Right ventricle myocardium superior (tissue), 1 donor: ENCODE data around the gene CLIC3. TPM values are rescaled to one million over a fixed set of nuclear protein-coding genes. Genes with fewer than 3 reads are reported as not detected.

Source experiments
- ATAC-seq: fragments of 200-7000 bp; cut with Tn5 transposase; one replicate; pipeline ENCODE4 v1.9.1; 2020; ENCODE audit warnings: mild to moderate bottlenecking; ENCODE audit not compliant: poor library complexity
- DNase-seq: peaks from one replicate; pipeline ENCODE4 v3.0.0-alpha.2; 2020
- intact Hi-C: fragments of 100-400 bp; cut with DNase I; formaldehyde crosslinking; loops from one replicate; pipeline ENCODE4 v1.11.2; 2022
- total RNA-seq: library from RNA; stranded (reverse); fragmentation: NEBNext Ultra II Directional; extraction: Animal tissue kit (Norgen Biotek cat#: 25700); gene quantifications from one replicate; pipeline ENCODE4 v1.2.1, GENCODE V29; 2021
- donor health status: DM: no; HTN: yes; CAD: no; lungs with severe emphysema.

The CLIC3 gene
- total RNA-seq, 1 donor from 2014 or later = 2.7 TPM

DNA sequence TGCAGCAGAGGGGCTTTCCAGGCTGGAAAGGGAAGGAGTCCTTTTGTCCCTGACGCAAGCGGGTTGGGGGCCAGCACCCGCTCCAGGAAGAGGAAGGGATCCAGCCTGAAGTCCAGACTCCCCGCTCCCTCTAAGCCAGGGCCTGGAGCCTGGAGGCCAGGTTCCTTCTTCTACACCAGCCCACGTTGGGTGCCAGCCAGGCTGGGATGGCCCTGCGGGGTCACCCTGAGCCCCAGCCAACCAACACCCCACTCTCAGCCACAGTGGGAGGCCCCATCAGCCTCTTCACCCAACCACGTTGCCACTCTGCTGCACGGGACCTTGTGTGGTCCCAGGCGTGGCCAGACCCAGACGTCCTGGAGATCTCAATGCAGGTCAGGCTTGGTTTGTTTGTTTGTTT is 36.5 kb upstream of the CLIC3 start:
- DNase-seq (peak; percentile 88), ATAC-seq (peak; percentile 9)
- intact Hi-C loops = no loop called here

- ATAC-seq = no peak
- DNase-seq = no peak
- intact Hi-C loops = no loop called here
These were observed 35.7 kb upstream of the CLIC3 start, which contains the start of gene FUT7 for GRCh38 chr9:137031904-137032640. Gene FUT7 (minus strand): TSS chr9:137032088. CDS start chr9:137031991, 97 bp downstream.

DNA sequence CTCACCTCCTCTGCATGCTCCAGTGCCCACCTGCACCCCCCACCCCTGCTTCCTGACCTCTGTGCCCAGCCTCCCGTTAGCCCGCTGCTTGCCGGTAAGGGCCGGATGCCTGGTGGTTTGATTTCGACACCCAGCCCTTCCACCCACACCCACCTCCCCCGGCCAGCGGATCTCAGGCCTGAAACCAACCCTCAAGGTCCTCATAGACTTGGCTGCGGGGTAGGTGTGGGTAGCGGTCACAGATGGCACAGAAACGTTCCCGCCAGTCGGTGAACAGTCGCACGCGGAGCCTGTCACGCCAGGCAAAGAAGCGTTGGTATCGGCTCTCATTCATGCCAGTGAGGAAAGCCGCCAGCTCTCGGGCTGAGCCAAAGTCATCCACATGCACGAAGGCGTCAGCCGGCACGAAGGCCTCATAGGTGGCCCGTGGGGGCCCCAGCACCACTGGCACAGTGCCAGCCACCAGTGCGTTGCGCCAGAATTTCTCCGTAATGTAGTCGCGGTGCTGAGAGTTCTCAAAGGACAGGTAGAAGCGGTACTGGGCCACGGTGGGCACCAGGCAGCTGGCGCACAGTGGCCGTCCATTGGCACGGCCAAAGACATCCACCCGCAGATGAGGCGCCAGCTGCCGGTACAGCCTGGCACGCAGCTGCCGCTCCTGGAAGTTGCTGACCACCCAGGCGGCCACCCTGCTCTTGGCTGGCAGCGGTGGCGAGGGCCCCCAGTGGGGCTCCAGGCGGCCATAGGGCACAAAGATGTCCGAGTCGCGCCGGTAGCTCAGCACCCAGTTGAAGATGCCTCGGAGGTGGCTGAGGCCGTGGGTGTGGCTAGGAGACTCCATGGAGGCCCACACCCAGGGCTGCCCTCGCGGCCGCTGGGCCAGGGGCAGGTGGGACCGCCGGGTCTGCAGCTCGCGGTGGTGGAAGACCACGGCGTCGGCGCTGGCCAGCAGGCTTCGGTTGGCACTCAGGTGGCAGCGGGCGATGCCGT is 34.5 kb upstream of the CLIC3 start:
- intact Hi-C loops = no loop called here
- ATAC-seq (no peak), DNase-seq (peak; percentile 72)

DNA sequence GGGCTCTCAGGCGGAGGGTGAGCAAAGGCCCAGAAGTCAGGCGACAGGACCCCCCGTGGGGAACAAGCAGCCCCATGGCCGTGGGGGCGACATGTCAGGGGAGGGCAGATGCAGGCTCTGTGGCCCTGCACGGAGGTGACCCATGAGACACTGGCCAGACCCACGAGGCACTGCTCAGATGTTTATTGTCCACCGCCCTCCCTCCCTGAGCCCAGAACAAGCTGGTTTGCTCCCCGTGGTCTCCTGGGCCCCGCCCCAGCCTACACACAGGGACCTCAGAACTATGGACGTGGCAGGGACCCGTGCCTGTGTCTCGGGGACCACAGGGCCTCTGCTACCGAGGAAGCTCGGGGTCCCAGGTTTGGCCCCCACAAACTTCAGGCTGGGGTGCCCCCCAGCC is 33.6 kb upstream of the CLIC3 start:
- no peak for DNase-seq

DNA sequence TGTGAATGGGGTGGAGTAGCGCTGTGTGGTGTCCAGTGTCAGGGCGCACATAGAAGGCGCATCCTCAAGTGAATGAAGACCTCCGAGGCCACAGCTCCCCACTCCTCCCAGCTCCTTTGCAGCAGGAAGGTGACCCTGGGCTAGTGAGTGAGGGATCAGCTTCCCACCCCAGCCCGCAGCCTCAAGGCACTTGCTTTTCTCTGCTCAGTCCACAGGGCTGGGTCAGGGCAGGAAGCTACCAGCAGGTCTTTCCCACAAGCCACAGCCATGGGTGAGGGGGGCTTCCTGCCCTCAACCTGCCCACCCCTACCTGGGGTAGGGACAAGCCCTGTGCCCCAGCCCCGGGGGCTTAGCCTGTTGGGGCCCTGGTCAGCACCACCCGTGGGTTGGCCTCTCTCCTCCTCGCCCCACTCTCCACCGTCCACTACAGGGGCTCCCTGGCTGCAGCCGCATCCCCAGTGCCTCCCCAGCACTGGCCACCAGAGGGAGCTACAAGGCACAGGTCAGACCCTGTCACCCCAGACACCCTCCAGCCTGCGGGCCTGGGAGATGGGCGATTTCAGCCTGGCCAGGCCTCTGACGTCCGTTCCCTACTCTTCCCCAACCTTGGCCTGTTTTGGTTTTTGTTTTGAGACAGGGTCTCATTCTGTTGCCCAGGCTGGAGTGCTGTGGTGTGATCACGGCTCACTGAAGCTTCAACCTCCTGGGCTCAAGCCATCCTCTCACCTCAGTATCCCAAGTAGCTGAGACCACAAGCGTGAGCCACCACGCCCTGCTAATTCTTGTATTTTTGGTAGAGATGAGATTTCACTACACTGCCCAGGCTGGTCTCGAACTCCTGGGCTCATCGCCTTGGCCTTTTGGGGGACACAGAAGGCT is 32.9 kb upstream of the CLIC3 start:
- intact Hi-C loops = no loop called here
- peak; percentile 91 for DNase-seq
- ATAC-seq = peak; percentile 80

More for the DNA sequence above, 33.6 kb upstream of the CLIC3 start:
- intact Hi-C loops = no loop called here
- ATAC-seq = no peak

GRCh38 chr9:137028263-137029057 is 32.1 kb upstream of the CLIC3 start:
- DNase-seq (peak; percentile 84), ATAC-seq (peak; percentile 67)
- intact Hi-C loops = no loop called here

GRCh38 chr9:137027369-137028262 is 31.2 kb upstream of the CLIC3 start, which contains the start of gene ABCA2:
Gene ABCA2 (minus strand): TSS chr9:137028237. CDS start chr9:137028140, 97 bp downstream.
- DNase-seq (no peak), ATAC-seq (no peak)

GRCh38 chr9:137026828-137027227 is 30.5 kb upstream of the CLIC3 start:
- DNase-seq = no peak
- intact Hi-C loops = no loop called here
- ATAC-seq = no peak

More at GRCh38 chr9:137027369-137028262, 31.2 kb upstream of the CLIC3 start, which contains the start of gene ABCA2:
- intact Hi-C loops = no loop called here

- no peak for DNase-seq
- no peak for ATAC-seq
- intact Hi-C loops = no loop called here
These were observed 30.0 kb upstream of the CLIC3 start for GRCh38 chr9:137026384-137026783.

DNA sequence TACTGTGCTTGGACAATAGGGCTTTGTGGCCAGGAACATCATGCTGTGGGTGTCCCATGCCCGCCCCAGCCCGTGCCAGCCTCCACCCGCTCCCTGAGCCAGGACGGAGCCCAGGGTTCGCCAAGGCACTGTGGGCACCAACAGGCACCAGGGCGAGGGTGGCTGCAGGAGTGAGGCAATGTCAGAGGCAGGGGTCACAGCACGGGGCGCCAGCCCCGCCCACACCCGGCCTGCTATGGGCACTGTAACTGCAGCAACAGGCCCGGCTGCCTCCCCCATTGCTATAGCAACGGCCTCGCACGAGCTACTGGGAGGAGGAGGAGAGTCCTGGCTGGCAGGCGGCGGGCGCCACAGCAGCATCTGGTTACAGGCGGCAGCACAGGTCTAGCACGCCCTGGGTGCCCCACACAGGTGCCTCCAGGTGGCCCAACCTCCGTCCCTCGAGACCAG is 29.2 kb upstream of the CLIC3 start:
- peak; percentile 64 for DNase-seq
- intact Hi-C loops = no loop called here
- no peak for ATAC-seq

DNA sequence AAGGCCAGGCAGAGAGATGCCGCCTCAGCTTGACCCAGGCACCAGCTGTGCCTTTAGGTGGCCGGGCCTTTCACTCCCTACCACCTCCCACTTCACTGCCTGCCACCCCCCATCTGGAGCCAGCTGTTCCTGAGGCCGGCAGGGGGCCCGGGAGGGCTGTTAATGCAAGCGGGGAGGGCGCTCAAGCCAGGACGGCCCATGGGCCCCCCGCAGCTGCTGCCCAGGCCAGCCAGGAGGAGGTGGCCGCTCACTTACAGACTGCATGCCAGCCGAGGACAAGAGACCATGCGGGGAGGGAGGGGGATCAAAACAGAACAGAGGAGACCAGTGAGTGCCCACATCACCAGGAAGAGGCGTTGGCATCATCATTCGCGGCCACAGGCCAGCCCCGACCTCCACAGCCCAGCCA is 27.2 kb upstream of the CLIC3 start:
- intact Hi-C loops = no loop called here
- ATAC-seq = no peak
- DNase-seq = no peak

DNA sequence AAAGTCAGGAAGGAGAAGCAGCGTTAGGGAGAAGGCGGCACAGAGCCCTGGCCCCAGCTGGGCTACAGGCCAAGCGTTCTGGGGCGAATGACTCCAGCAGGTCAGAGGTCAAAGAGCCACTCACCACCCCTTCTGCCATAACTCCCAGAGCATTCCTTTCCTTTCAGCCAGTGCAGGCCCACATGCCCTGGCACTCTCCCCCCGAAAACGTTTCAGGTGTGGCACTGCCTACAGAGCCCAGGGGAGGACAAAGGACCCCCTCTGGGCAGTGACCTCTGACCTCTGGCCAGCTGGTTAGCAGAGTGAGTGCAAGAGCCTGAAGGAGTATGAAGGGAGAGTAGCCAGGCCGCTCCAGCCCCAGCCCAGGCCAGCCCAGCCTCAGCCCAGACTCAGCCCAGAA is 26.8 kb upstream of the CLIC3 start:
- intact Hi-C loops = no loop called here
- ATAC-seq = no peak
- DNase-seq = no peak

- no peak for ATAC-seq
- no peak for DNase-seq
- intact Hi-C loops = no loop called here
These were observed 26.3 kb upstream of the CLIC3 start for GRCh38 chr9:137022662-137023008.

DNA sequence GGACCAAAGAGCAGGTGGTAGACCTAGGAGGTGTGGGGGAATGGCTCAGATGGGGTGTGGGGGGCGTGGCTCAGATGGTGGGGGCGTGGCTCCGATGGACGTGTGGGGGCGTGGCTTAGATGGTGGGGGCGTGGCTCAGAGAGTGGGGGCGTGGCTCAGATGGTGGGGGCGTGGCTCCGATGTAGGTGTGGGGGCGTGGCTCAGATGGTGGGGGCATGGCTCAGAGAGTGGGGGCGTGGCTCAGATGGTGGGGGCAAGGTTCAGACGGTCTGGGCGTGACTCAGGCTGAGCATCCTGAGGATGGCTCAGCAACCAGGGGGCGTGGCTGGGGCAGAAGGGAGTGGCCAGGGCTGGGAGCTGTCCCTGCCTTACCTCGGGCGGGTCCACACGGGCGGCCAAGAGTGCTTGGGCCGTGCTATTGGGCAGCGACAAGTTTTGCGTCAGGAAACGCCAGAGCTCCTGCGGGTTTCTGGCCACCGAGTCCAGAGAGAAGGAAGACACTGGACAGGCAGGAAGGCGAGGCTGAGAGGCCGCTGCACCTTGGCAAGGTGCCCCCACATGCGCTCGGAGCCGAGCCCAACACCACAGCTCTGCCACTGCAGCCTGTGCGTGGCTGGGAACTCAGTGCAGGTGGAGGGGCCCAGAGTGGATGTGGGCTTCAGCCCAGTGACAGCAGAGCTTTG is 25.8 kb upstream of the CLIC3 start:
- ATAC-seq (peak; percentile 39), DNase-seq (no peak)
- intact Hi-C loops = no loop called here

GRCh38 chr9:137021568-137021978 is 25.2 kb upstream of the CLIC3 start:
- DNase-seq = no peak
- ATAC-seq = no peak
- intact Hi-C loops = no loop called here
